HCEC 1CT (cell line): ENCODE data around the gene CYB5A.
"Not testable (repeated sequence)": the region's sequence is repeated elsewhere in the genome, so short reads cannot be mapped to it uniquely, and the experiment has no call there.

Source experiments
- DNase-seq: peaks from one replicate; pipeline ENCODE4 v3.0.0-alpha.2; 2017

The CYB5A gene

DNA sequence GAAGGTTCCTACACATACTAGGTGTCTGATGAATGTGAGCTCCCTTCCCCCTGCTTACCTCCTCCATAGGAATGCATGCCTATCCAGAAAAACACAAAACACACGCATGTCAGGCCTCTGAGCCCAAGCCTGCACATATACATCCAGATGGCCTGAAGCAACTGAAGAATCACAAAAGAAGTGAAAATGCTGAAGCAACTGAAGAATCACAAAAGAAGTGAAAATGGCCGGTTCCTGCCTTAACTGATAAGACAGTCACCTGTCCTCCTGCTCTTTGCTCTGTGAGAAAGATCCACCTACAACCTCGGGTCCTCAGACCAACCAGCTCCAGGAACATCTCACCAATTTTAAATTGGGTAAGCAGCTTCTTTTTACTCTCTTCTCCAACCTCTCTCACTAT is 1.2 kb upstream of the CYB5A start:
- DNase-seq = not testable (repeated sequence)

DNA sequence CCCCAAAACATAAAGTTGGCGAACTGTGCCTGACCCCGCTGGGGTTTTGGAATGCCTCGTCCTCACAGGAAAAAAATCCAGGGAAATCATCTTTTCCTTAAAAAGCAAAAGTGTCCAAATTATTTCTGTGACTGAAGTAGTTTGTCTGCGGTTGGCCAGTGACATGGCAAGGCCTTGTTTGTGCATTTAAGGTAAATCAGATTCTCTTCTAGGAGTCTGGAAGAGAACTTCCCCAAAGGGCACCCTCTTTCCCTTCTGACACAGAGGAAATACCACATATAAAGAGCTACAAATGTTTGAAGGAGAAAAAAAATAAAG is 737 bp upstream of the CYB5A start:
- no peak for DNase-seq

DNA sequence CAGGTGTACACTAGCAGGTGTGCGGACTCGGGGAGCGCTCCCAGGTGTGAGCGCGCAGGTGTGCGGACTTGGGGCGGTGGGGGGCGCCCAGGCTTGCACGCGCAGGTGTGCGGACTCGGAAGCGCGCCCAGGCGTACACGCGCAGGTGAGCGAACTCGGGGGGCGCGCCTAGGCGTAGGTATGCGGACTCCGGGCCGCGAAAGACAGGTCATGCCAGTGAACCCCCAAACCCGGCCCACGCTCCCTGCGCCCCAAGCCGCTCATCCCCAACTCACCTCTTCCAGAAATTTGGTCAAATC is 342 bp downstream of the CYB5A start:
- no peak for DNase-seq

DNA sequence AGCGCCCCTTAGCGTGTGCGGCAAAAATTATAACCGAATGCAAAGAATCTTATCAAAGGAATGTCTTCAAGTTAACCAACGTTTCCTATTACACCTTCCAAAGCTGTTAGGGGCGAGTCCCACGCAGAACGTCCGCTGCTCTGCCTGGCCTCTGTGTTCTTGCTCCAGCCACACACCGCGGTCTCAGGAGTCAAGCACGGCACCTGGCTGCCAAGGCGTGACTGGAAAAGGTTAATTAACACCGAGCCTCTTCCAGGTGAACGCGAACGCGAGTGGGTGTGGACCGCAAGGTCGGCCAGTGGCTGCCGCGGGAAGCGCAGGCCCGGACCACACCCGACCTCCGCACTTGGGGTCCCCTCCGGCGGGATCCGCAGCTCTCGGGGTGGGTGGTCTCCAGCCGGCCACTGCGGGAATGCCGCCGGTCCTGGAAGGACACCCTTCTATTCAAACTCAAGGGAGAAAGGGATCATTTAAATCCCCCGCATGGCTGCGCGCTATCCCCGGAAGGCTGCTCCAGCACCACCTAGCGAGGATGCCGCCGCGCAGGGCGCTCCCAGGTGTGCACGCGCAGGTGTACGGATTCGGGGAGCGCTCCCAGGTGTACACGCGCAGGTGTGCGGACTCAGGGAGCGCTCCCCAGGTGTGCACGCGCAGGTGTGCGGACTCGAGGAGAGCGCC is 830 bp downstream of the CYB5A start:
- DNase-seq = no peak

DNA sequence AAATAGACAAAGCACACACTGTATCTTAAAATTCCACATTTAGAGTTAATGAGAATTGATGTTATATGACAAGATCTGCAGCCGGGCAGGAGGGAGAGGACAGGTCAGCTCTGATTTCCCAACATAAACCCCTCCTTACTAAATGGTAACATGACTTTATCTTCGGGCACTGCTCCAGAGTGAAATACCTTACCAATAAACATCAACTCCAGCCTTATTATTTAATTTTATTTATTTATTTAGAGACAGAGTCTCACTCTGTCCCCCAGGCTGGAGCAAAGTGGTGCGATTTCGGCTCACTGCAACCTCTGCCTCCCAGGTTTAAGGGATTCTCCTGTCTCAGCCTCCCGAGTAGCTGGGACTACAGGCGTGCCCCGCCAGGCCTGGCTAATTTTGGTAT is 1.7 kb downstream of the CYB5A start:
- no peak for DNase-seq

DNA sequence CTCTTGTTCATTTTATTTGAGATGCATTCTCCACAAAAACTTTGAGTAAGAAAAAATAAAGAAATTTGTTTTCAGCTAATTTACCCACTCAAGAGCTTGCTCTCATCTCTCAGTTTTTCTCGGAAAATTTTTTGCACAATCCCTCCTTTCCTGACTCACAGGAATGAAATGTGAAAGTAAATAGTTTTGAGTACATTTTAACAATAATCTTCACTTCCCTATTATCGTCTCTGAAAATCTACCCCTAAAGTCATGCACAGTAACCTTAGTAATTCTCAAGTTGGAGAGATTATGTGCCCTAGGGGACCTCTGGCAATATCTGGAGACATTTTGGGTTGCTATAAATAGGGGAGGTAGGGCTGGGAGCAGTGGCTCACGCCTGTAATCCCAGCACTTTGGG is 2.6 kb downstream of the CYB5A start:
- DNase-seq = peak; percentile 43

DNA sequence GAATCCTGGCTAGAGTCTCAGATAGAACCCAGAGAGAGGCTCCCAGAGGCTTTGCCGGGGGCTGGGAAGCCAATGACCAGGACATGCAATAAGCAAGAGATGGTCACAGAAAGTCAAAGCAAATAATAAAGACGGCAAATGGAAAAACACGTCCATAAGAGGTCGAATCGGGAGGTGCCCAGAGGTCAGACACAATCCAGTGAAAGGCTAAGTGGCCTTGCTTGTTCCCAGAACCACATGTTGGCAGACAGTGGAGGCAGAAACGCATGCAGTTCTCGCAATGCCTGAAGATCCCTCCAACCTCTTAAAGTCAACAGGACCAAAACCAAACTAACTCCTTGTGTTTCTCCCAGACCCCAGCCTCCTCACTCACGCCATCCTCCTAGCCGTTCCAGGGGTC is 3.0 kb downstream of the CYB5A start:
- DNase-seq = no peak

DNA sequence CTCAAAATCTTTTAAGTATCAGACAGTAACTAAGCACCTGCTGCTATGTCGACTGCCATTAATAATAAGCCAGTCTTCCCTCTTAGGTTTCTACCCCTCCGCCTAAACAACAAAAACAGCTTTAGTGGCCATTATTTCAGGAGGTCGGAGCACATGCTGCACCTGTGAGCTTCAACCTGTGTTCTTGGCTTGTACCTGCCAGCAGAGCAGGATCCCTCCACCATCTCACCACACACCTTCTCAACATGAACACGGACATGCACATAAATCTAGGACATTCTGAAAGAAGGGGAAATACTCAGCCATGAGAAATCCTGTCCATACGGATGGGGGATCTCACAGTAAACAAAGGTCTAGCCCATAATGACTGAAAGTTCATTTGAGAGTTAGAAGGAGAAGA is 3.7 kb downstream of the CYB5A start:
- no peak for DNase-seq

DNA sequence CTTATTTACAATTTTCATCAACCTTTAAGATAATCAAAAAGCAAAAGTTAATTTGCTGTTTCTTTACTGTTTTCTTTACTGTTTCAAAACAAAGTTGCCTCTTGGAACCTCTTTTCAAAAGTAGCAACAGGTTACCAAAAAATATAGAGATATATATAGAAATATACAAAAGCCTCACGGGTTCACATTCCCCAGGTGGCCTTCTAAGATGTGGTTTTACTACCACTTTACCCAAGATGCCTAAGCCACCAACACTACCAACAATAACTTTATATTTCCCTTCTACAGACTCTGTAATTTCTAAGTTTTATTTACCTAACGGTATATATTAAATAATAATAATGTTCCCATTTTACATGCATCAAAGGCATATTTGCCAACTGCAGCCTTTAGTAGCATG is 4.9 kb downstream of the CYB5A start:
- no peak for DNase-seq

DNA sequence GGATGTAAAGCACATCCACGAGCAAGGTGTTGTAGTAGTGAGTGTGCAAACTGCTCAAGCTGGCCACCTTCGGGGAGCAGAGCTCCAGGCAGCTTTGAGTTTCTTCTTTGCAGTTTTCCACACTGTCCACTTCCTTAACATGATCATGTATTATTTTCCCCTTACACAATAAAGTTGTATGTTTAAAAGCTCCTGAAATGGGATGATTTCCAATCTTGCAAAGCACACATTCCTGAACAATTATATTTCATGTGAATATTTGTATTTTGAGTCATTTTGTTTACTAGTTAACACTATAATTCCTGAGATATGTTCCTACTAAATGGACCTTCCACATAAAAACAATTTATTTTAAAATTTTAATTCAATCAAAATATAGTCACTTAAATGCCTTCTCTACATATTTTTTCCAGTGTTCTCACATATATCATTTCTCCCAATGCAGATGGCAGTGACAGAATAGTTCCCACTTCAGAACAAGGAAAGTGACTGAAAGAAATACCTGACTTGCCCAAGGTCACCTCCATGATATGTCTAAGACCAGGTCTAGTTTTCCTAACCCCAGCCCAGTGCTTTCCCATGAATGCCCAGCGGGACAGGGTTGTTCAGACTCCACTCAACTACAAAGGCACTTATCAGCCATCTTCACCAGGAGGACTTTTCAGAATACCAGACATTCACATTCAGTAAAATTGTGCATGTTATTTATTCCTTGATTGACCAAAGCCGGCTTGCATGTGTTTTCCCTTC is 5.5 kb downstream of the CYB5A start:
- peak; percentile 62 for DNase-seq

DNA sequence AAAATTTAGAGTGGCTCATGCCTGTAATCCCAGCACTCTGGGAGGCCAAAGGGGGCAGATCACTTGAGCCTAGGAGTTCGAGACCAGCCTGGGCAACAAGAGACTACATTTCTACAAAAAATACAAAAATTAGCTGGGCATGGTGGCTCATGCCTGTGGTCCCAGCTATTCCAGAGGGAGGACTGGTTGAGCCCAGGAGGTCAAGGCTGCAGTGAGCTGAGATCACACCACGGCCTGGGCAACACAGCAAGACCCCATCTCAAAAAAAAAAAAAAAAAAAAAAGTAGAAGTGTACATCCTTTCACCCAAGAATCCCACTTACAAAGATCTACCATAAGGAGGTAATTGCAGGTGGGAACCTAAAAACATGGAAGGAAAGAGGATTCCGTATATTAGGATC is 6.2 kb downstream of the CYB5A start:
- DNase-seq = not testable (repeated sequence)

DNA sequence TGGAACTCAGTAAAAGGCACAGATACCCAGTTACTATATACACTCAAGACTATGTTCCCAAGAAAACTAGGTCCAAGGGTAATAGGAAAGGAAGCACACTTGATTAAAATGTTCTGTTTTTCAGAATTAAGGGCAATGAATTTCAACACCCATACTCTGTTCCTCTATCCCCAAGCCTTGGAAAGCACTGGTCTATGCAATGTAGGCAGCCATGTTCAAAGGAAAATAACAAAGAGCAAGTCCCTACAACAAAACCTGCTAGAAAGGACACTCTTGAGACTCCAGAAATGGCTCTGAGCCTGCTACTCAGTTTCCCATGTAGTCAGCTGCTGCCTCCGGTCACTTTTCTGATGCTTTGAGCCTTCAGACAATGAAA is 6.8 kb downstream of the CYB5A start:
- no peak for DNase-seq

DNA sequence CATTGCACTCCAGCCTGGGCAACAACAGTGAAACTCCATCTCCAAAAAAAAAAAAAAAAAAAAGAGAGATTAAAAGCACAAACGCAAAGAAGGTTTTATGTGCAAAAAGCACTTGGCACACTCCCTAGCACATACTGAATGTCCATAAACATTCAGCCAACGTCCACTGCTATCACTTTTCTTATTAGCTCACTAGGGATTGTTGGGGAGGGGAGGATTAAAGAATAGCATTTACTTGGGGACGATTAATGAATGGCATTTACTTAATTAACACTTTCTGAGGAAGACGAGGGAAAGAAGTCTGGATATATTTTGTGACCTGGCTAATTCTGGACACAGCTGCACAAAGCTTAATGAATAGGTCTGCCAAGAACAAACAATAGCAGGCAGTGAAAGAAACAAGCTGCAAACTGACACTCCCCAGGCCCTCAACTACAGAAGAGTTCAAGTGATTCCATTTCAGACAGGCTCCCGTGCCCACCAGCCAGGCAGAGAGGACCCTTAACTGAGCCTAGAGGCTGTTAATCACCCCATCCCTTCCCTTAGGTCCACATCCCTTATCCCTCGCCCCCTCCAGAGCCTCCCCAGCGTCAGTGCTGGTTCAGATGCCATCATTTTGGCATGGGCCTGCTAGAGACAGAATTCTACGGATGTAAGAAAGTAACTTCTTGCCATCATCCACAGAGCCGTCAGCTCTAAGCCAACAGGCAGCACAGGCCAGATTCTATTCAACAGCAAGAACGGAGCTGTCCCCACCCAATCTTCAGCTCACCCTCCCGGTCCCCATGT is 7.4 kb downstream of the CYB5A start:
- DNase-seq = no peak

DNA sequence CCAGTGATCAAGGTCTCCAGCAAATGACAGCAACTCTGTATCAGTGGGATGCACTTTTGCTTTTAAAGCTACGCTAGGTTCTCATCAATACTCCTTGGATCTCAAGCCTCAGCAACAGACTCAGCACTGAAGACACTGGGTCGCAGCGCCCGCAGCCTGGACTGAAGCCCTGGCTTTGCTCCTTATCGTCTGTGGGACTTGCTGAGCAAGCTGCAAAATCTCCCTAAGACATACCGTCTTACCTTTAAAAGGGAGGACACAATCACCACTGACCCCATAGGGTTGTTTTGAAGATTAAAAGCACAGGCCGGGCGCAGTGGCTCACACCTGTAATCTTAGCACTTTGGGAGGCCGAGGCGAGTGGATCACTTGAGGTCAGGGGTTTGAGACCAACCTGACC is 8.1 kb downstream of the CYB5A start:
- DNase-seq = no peak

DNA sequence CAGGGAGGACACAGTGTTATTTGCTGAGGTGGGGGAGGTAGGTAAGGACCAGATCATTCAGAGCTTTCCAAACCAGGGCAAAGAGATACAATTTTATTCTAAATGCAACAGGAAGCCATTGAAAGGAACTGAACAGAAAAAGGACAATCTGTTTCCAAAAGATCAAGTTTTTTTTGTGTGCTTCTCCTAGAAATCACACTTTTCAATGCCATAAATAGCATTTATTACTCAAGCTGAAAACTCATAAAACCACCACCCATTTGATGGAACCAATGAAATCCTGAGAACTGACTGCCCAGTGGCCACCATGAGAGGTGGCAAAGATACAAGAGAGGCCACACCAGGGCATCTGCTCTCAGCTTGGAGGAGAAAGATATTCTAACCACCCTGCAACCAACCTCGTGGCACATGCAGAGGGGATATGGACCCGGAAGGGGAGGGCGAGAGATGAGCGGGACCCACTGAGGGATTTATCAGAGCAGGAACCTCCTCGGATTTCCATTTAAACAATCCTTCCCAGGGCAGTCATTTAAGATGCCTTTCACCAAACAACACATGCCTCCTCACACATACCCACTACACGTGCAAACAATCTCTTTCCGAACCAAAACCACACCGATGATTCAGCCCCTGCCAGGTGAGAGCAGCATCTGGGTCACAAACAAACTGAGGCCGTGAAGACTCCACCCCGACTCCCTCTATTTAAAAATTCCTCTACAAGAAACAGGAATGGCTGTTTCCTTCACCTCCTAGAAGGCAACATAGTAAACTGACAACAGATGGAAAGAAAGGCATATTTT is 8.8 kb downstream of the CYB5A start:
- DNase-seq = no peak

DNA sequence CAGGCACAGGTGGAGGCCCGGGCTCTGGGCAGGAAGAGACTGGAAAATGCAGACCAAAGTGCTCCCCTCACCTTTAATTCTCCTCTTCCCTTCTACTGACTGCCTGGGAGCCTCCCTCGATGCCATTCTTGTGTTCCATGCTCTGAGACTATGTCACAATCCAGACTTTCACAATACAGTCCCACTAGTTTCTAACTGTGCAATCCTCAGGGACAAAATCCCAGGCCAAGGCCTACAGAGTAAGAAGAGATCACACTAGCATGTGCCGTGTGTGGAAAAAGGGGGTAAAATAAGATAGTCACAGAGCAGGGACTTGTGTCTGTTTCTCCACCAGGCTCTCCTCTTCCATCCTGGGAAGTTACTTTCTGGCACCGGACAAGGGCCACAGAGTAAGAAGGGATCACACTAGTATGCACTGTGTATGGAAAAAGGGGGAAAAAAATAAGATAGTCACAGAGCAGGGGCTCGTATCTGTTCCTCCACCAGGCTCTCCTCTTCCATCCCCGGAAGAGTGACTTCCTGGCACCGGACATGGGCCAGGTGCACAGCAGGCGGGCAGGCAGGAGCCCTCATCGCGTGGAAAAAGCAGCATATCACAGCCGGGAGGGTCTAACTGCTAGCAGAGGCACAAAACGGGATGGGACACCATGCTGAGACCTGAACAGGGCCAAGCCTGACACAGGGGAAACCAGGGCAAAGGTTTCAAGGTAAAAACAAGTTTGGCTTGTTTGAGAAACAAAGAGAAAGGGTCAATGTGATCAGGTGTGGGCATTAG is 9.6 kb downstream of the CYB5A start:
- no peak for DNase-seq

DNA sequence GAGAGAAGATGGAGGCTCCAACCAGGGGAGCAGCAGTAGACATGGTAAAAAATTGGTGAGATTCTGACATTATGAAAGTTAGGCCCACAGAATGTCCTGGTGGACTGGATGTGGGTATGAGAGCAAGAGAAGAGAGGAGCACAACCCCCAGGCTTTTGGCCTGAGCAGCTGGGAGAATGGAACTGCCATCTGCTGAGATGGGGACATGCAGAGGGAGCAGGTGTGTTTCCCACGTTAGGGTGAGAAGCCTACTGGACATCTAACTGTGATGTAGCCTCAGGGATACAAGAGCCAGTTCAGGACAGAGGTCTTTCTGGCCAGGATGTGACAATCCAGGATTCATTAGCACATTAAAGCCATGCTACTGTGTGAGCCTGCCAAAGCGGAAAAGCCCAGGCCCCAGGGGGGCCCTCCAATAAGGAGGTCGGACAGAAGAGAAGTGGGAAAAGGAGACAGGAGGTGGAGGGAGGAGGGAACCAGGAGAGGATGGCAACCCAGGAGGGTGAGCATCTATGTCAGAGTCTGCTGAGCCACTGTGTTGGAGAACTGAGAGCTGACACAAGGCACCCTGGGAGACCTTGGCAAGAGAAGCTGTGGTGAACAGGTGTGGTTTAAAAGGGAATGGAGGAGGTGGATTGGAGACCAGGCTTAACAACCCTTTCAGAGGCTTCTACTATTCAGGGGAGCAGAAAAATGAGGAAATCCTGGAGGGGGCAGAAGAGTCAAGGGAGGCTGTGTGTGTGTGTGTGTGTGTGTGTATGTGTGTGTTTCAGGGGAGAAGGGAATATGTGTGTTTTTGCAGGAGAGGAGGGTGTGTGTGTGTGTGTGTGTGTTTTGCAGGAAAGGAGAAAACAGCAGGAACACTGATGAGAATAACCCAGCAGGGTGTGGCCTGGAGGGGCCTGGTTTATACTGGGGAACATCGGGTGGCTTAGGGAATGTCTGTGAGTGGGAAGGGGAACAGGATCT is 10.5 kb downstream of the CYB5A start:
- DNase-seq = no peak

DNA sequence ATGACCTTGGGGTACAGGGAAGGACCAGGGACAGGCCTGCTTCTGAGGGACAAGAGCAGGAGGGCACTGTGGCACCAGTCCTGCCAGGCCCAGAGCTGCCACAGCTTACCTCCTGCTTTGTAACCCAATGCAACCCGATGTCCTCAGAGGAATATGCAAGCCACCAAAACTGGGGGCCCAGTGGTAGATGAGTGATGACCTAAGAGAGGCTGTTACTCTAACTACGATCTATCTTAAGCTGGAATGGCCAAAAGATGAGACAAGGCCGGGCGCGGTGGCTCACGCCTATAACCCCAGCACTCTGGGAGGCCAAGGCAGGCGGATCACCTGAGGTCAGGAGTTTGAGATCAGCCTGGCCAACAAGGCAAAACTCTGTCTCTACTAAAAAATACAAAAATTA is 12.8 kb downstream of the CYB5A start:
- DNase-seq = no peak

DNA sequence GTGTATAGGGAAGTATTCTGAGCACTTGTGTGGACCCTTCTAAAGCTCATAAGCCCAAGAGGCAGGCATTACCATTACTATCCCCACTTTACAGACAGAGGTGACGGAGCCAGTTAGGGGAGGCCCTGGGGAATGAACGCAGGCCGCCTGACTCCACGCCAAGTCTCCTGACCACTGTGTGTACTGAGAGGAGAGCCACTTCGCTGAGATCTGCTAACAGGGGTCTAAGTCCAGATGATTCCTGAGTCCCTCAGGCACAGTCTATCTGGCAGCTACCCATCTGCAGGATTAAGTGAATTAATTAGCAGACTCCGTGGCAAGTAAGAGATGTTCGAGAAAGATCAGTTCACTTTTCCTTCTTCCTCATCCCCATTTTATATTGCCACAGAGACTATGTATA is 13.7 kb downstream of the CYB5A start:
- DNase-seq = no peak

DNA sequence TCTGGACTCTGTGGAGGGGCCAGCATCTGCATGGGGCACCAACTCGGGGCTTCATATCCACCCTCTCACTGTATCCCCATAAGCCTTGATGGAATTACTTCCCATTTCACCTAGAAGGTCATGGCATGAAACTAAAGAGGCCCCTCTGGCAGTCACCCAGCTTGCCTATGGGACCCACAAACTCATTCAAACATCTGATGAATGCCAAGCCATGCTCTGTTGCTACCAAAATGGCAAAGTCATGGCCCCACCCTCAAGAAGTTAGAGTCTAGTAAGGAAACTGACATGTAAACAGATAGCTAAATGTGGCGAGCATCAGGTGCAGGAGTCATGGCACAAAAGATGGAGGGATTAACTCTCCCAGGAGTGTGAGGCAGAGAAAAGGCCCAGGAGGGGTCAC is 14.5 kb downstream of the CYB5A start:
- no peak for DNase-seq

DNA sequence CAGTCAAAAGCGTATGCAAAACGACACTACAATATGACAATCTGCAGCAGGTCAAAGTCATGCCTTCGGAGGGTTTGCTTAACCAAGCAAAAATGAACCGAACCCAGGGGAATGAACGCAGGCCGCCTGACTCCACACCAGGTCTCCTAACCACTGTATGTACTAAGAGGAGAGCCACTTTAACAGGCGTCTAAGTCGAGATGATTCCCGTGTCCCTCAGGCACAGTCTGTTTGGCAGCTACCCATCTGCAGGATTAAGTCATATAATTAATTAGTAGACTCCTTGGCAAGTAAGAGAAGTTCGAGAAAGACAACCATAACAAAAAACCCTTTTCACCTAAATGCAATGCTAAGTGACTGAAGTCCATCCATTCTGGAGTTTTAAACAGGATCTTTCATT is 15.2 kb downstream of the CYB5A start:
- DNase-seq = no peak

DNA sequence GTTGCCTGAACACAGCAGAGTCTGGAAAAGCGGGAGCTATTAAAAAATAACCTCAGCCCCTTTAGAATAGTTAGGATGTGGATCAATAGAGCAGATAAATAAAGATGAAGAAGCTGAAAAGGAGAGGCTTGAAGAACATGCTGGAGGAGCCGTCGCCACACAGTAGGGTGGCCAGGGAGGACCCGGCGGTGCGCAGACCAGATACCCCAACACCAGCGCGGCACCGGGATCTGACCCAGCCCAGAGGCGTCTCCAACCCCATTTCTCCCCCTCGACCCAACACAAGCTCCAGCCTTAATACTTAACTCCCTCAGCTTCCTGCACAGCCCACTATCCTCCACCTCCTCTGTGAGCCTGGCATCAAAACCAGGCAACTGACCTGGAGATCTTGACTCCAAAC is 16.0 kb downstream of the CYB5A start:
- DNase-seq = no peak
